ENCODE measurements around the gene DPF3.

DNA sequence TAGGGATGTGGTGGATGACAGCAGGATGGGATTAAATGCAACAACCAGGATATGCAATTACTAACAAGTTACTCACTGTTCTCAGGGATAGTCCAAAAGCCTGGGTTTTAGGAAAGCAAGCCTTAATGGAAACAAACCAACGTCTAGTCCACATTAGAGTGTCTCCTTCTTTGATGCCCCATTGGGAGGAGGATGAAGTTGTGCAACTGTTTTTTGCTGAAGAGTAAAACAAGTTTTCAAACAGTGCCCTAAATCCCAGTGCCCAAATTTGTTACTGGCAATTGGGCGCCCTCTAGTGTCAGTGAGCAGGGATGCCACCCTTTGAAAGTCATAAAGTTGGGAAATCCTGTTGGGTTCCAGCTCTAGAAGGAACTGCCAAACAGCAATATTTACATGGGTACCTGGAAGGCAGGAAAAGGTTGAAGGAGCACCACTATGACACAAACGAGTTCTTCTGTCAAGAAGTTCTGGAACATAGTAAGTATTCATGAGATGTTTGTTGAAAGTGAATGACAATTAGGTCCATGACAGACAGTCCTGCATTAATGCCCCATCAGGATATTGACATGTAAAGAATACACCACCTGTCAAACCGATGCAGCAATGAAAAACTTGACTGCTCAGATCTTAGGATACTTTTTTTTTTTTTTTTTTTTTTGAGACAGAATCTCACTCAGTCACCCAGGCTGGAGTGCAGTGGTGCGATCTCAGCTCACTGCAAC lies 11.1 kb upstream of the DPF3 start:
- TF ChIP-seq CTCF (IDR thresholded peaks at IDR 0.05) = peak; percentile 83 to 92 (median 90)
- no peak for TF ChIP-seq POLR2A (IDR thresholded peaks at IDR 0.05)
- peak in 1 of 2 donors; percentile 13 for TF ChIP-seq EP300 (IDR thresholded peaks at IDR 0.05)
